Gastroesophageal sphincter (tissue), 3 donors: ENCODE measurements around the gene LDLRAD4.

Experiments used
- CTCF ChIP-seq, 4 experiments: fragments of 200-600 bp in 2 of 4; fragments of 450-650 bp in 2 of 4; sonication (generic) in 1 of 4; IDR thresholded peaks; one replicate each; pipeline ENCODE4 v1.5.1; 2017 to 2019; ENCODE audit warnings: antibody characterized with exemption in 4 of 4, mild to moderate bottlenecking in 2 of 4, moderate library complexity in 2 of 4
- POLR2AphosphoS5 ChIP-seq: sonication (generic); formaldehyde crosslinking; IDR thresholded peaks from one replicate; pipeline ENCODE4 v1.6.1; 2017; ENCODE audit warnings: antibody characterized with exemption

DNA sequence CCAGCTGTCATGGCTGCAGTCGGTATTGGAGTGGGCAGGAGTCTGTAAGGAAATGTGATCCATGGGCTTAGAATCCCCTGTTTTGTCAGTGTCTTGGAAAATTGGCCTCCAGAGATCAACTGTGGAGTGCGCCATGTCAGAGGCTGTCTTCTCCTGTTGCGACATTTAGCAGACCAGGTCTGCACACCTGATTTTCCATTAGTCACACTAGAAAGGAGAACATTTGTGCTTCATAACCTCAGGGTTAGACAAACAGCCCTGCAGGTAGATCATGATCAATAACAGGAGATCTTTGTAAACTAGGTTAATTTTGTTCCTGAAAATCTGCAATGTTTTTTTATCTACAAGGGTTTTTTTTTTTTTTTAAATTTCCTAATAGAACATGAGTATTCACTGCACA, 28.0 kb downstream of the LDLRAD4 start:
- TF ChIP-seq CTCF (IDR thresholded peaks at IDR 0.05): no peak
- TF ChIP-seq POLR2AphosphoS5: no peak
